GM23338 (cell line): ENCODE measurements around the gene ITLN1.
A peak's percentile ranks its signal among the peaks of the same experiment; 100 is the strongest.

Experiments used
- CTCF ChIP-seq, 2 experiments: fragments of 200-600 bp in 1 of 2; sonication (generic) in 1 of 2; conservative IDR thresholded peaks; 2 replicates each; pipeline versions ENCODE4 v1.5.1 to v1.6.1; 2016 to 2017; ENCODE audit warnings: antibody characterized with exemption in 2 of 2, low read depth in 2 of 2, mild to moderate bottlenecking in 2 of 2, moderate library complexity in 1 of 2
- ETS1 ChIP-seq: IDR thresholded peaks from 2 replicates; pipeline ENCODE4 v1.6.1; 2016; ENCODE audit warnings: antibody characterized with exemption
- STAT1 ChIP-seq: IDR thresholded peaks from one replicate; pipeline ENCODE4 v1.6.1; 2016; ENCODE audit warnings: antibody characterized with exemption; ENCODE audit not compliant: unreplicated experiment
- ZNF114 ChIP-seq: fragments of 250-450 bp; sonication (Bioruptor Pico); IDR thresholded peaks from 2 replicates; pipeline ENCODE4 v1.5.0; 2020; ENCODE audit warnings: mild to moderate bottlenecking, moderate library complexity
- TF ChIP-seq, protein P1 (sequence below): IDR thresholded peaks from one replicate; pipeline ENCODE4 v1.6.1; 2018; ENCODE audit warnings: antibody characterized with exemption; ENCODE audit not compliant: unreplicated experiment

GRCh38 chr1:160884579-160884978, 401 bp downstream of the ITLN1 start:
- TF ChIP-seq, protein P1, sequence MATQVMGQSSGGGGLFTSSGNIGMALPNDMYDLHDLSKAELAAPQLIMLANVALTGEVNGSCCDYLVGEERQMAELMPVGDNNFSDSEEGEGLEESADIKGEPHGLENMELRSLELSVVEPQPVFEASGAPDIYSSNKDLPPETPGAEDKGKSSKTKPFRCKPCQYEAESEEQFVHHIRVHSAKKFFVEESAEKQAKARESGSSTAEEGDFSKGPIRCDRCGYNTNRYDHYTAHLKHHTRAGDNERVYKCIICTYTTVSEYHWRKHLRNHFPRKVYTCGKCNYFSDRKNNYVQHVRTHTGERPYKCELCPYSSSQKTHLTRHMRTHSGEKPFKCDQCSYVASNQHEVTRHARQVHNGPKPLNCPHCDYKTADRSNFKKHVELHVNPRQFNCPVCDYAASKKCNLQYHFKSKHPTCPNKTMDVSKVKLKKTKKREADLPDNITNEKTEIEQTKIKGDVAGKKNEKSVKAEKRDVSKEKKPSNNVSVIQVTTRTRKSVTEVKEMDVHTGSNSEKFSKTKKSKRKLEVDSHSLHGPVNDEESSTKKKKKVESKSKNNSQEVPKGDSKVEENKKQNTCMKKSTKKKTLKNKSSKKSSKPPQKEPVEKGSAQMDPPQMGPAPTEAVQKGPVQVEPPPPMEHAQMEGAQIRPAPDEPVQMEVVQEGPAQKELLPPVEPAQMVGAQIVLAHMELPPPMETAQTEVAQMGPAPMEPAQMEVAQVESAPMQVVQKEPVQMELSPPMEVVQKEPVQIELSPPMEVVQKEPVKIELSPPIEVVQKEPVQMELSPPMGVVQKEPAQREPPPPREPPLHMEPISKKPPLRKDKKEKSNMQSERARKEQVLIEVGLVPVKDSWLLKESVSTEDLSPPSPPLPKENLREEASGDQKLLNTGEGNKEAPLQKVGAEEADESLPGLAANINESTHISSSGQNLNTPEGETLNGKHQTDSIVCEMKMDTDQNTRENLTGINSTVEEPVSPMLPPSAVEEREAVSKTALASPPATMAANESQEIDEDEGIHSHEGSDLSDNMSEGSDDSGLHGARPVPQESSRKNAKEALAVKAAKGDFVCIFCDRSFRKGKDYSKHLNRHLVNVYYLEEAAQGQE = no peak
- TF ChIP-seq STAT1 (no peak), ZNF114 (CRISPR knock-in tag) (no peak), CTCF (conservative IDR thresholded peaks at IDR 0.05; ENCODE audit: low read depth in 2 of 2) (peak; percentile 43 to 47; a peak in 3 of 4 replicates), ETS1 (no peak)
